ENCODE measurements around the gene NUSAP1.
A peak's percentile ranks its signal among the peaks of the same experiment; 100 is the strongest.

The NUSAP1 gene

GRCh38 chr15:41401904-41402267 lies 69.2 kb downstream of the NUSAP1 start:
- H3K4me1 ChIP-seq (ENCODE audit: control extremely low read depth in 1 of 4, control insufficient read depth in 4 of 4, insufficient read depth in 4 of 4, low read length in 3 of 4), result peaks cover 0 to 15% (median 8%) of the 10 kb centered on the region in 4 experiments
- peak overlapping the region; percentile 78 to 97 (median 95) for H3K4me3 ChIP-seq (ENCODE audit: control insufficient read depth in 1 of 7, extremely low read depth in 1 of 7, insufficient read depth in 4 of 7, low read depth in 2 of 7, low read length in 6 of 7)
- WGBS (ENCODE audit: insufficient coverage), result 0% methylated on average over 4 of the region's 9 CpGs
- H3K27me3 ChIP-seq (replicated peaks in 2 of 5; ENCODE audit: control insufficient read depth in 4 of 5, insufficient read depth in 5 of 5, low read length in 4 of 5), result no peaks in the 10 kb centered on the region
- peak overlapping the region; percentile 87 to 95 for H3K27ac ChIP-seq (ENCODE audit: insufficient read depth in 1 of 2, low read depth in 1 of 2, low read length in 2 of 2, poor library complexity in 1 of 2, severe bottlenecking in 2 of 2)
- no peak for DNase-seq
- ChIA-PET POLR2A (interaction anchor here (0.6 to 0.7 kb wide), 2 partner anchors 11 to 651 kb away, joined by 4 to 5 read pairs; no protein-coding TSS in a partner anchor), CTCF (no interaction called here)
- no peaks in the 10 kb centered on the region for H3K36me3 ChIP-seq (ENCODE audit: control insufficient read depth in 4 of 4, insufficient read depth in 4 of 4, low read length in 3 of 4)
- H3K9me3 ChIP-seq (ENCODE audit: control extremely low read depth in 1 of 5, control insufficient read depth in 4 of 5, insufficient read depth in 2 of 5, low read depth in 1 of 5, low read length in 4 of 5), result no peaks in the 10 kb centered on the region

GRCh38 chr15:41407341-41407740 lies 74.7 kb downstream of the NUSAP1 start:
- DNase-seq, result no peak
- H3K4me1 ChIP-seq (ENCODE audit: control extremely low read depth in 1 of 4, control insufficient read depth in 4 of 4, insufficient read depth in 4 of 4, low read length in 3 of 4), result peaks cover 0 to 21% (median 8%) of the 10 kb centered on the region in 4 experiments
- H3K4me3 ChIP-seq (ENCODE audit: control insufficient read depth in 1 of 7, extremely low read depth in 1 of 7, insufficient read depth in 4 of 7, low read depth in 2 of 7, low read length in 6 of 7), result no peak overlapping the region
- WGBS (ENCODE audit: insufficient coverage), result 96% methylated on average over 5 of the region's 5 CpGs
- no peaks in the 10 kb centered on the region for H3K27me3 ChIP-seq (replicated peaks in 2 of 5; ENCODE audit: control insufficient read depth in 4 of 5, insufficient read depth in 5 of 5, low read length in 4 of 5)
- no peaks in the 10 kb centered on the region for H3K36me3 ChIP-seq (ENCODE audit: control insufficient read depth in 4 of 4, insufficient read depth in 4 of 4, low read length in 3 of 4)
- no peaks in the 10 kb centered on the region for H3K9me3 ChIP-seq (ENCODE audit: control extremely low read depth in 1 of 5, control insufficient read depth in 4 of 5, insufficient read depth in 2 of 5, low read depth in 1 of 5, low read length in 4 of 5)
- ChIA-PET POLR2A (interaction anchor here (0.6 kb wide), 1 partner anchor 21 kb away, joined by 3 read pairs; no protein-coding TSS in a partner anchor), CTCF (no interaction called here)
- no peak overlapping the region for H3K27ac ChIP-seq (ENCODE audit: insufficient read depth in 1 of 2, low read depth in 1 of 2, low read length in 2 of 2, poor library complexity in 1 of 2, severe bottlenecking in 2 of 2)

GRCh38 chr15:41408234-41408641 lies 75.6 kb downstream of the NUSAP1 start:
- CTCF ChIA-PET, result no interaction called here
- Histone ChIP-seq H3K4me3 (ENCODE audit: control insufficient read depth in 1 of 7, extremely low read depth in 1 of 7, insufficient read depth in 4 of 7, low read depth in 2 of 7, low read length in 6 of 7) (no peak overlapping the region), H3K4me1 (ENCODE audit: control extremely low read depth in 1 of 4, control insufficient read depth in 4 of 4, insufficient read depth in 4 of 4, low read length in 3 of 4) (peaks cover 0 to 16% (median 7%) of the 10 kb centered on the region in 4 experiments), H3K36me3 (ENCODE audit: control insufficient read depth in 4 of 4, insufficient read depth in 4 of 4, low read length in 3 of 4) (no peaks in the 10 kb centered on the region), H3K27ac (ENCODE audit: insufficient read depth in 1 of 2, low read depth in 1 of 2, low read length in 2 of 2, poor library complexity in 1 of 2, severe bottlenecking in 2 of 2) (no peak overlapping the region), H3K9me3 (ENCODE audit: control extremely low read depth in 1 of 5, control insufficient read depth in 4 of 5, insufficient read depth in 2 of 5, low read depth in 1 of 5, low read length in 4 of 5) (no peaks in the 10 kb centered on the region), H3K27me3 (replicated peaks in 2 of 5; ENCODE audit: control insufficient read depth in 4 of 5, insufficient read depth in 5 of 5, low read length in 4 of 5) (no peaks in the 10 kb centered on the region)
- DNase-seq, result no peak
- POLR2A ChIA-PET, result no interaction called here
- WGBS (ENCODE audit: insufficient coverage), result 100% methylated on average over 1 of the region's 2 CpGs

GRCh38 chr15:41411031-41411430 lies 78.3 kb downstream of the NUSAP1 start:
- CTCF ChIA-PET, result no interaction called here

GRCh38 chr15:41411441-41411840 lies 78.8 kb downstream of the NUSAP1 start:
- POLR2A ChIA-PET, result no interaction called here
- no peak overlapping the region for H3K4me3 ChIP-seq (ENCODE audit: control insufficient read depth in 1 of 7, extremely low read depth in 1 of 7, insufficient read depth in 4 of 7, low read depth in 2 of 7, low read length in 6 of 7)
- CTCF ChIA-PET, result no interaction called here

More at GRCh38 chr15:41411031-41411430, 78.3 kb downstream of the NUSAP1 start:
- H3K27ac ChIP-seq (ENCODE audit: insufficient read depth in 1 of 2, low read depth in 1 of 2, low read length in 2 of 2, poor library complexity in 1 of 2, severe bottlenecking in 2 of 2), result no peak overlapping the region
- H3K4me1 ChIP-seq (ENCODE audit: control extremely low read depth in 1 of 4, control insufficient read depth in 4 of 4, insufficient read depth in 4 of 4, low read length in 3 of 4), result peaks cover 0 to 16% (median 8%) of the 10 kb centered on the region in 4 experiments
- POLR2A ChIA-PET, result no interaction called here
- H3K4me3 ChIP-seq (ENCODE audit: control insufficient read depth in 1 of 7, extremely low read depth in 1 of 7, insufficient read depth in 4 of 7, low read depth in 2 of 7, low read length in 6 of 7), result no peak overlapping the region
- DNase-seq, result no peak
- no CpG with 5 or more reads among the region's 2 CpGs for WGBS (ENCODE audit: insufficient coverage)
- no peaks in the 10 kb centered on the region for H3K9me3 ChIP-seq (ENCODE audit: control extremely low read depth in 1 of 5, control insufficient read depth in 4 of 5, insufficient read depth in 2 of 5, low read depth in 1 of 5, low read length in 4 of 5)
- H3K27me3 ChIP-seq (replicated peaks in 2 of 5; ENCODE audit: control insufficient read depth in 4 of 5, insufficient read depth in 5 of 5, low read length in 4 of 5), result no peaks in the 10 kb centered on the region
- no peaks in the 10 kb centered on the region for H3K36me3 ChIP-seq (ENCODE audit: control insufficient read depth in 4 of 4, insufficient read depth in 4 of 4, low read length in 3 of 4)

GRCh38 chr15:41416128-41416741 lies 83.6 kb downstream of the NUSAP1 start:
- ChIA-PET CTCF (no interaction called here), POLR2A (no interaction called here)
- no peaks in the 10 kb centered on the region for H3K9me3 ChIP-seq (ENCODE audit: control extremely low read depth in 1 of 5, control insufficient read depth in 4 of 5, insufficient read depth in 2 of 5, low read depth in 1 of 5, low read length in 4 of 5)
- H3K4me1 ChIP-seq (ENCODE audit: control extremely low read depth in 1 of 4, control insufficient read depth in 4 of 4, insufficient read depth in 4 of 4, low read length in 3 of 4), result peaks cover 6 to 30% (median 15%) of the 10 kb centered on the region in 4 experiments
- H3K4me3 ChIP-seq (ENCODE audit: control insufficient read depth in 1 of 7, extremely low read depth in 1 of 7, insufficient read depth in 4 of 7, low read depth in 2 of 7, low read length in 6 of 7), result peak overlapping the region; percentile 92 to 99 (median 96)
- DNase-seq, result no peak
- no peaks in the 10 kb centered on the region for H3K27me3 ChIP-seq (replicated peaks in 2 of 5; ENCODE audit: control insufficient read depth in 4 of 5, insufficient read depth in 5 of 5, low read length in 4 of 5)
- H3K36me3 ChIP-seq (ENCODE audit: control insufficient read depth in 4 of 4, insufficient read depth in 4 of 4, low read length in 3 of 4), result peaks cover 0 to 2% (median 0%) of the 10 kb centered on the region in 4 experiments
- H3K27ac ChIP-seq (ENCODE audit: insufficient read depth in 1 of 2, low read depth in 1 of 2, low read length in 2 of 2, poor library complexity in 1 of 2, severe bottlenecking in 2 of 2), result peak overlapping the region; percentile 58 to 78
- 27% methylated on average over 18 of the region's 20 CpGs for WGBS (ENCODE audit: insufficient coverage)

More at GRCh38 chr15:41411441-41411840, 78.8 kb downstream of the NUSAP1 start:
- 100% methylated on average over 1 of the region's 3 CpGs for WGBS (ENCODE audit: insufficient coverage)
- Histone ChIP-seq H3K27ac (ENCODE audit: insufficient read depth in 1 of 2, low read depth in 1 of 2, low read length in 2 of 2, poor library complexity in 1 of 2, severe bottlenecking in 2 of 2) (no peak overlapping the region), H3K36me3 (ENCODE audit: control insufficient read depth in 4 of 4, insufficient read depth in 4 of 4, low read length in 3 of 4) (no peaks in the 10 kb centered on the region), H3K9me3 (ENCODE audit: control extremely low read depth in 1 of 5, control insufficient read depth in 4 of 5, insufficient read depth in 2 of 5, low read depth in 1 of 5, low read length in 4 of 5) (no peaks in the 10 kb centered on the region), H3K27me3 (replicated peaks in 2 of 5; ENCODE audit: control insufficient read depth in 4 of 5, insufficient read depth in 5 of 5, low read length in 4 of 5) (no peaks in the 10 kb centered on the region), H3K4me1 (ENCODE audit: control extremely low read depth in 1 of 4, control insufficient read depth in 4 of 4, insufficient read depth in 4 of 4, low read length in 3 of 4) (peaks cover 0 to 20% (median 11%) of the 10 kb centered on the region in 4 experiments)
- no peak for DNase-seq

GRCh38 chr15:41416742-41417417 lies 84.2 kb downstream of the NUSAP1 start, which contains the start of gene RTF1:
TSS of gene RTF1 (plus strand) at chr15:41417095. CDS start at chr15:41417116, 21 bp downstream.
- H3K27ac ChIP-seq (ENCODE audit: insufficient read depth in 1 of 2, low read depth in 1 of 2, low read length in 2 of 2, poor library complexity in 1 of 2, severe bottlenecking in 2 of 2), result peak within 1 kb of the TSS; percentile 75 to 87
- under 1% methylated on average over 50 of the region's 74 CpGs for WGBS (ENCODE audit: insufficient coverage)
- H3K4me3 ChIP-seq (ENCODE audit: control insufficient read depth in 1 of 7, extremely low read depth in 1 of 7, insufficient read depth in 4 of 7, low read depth in 2 of 7, low read length in 6 of 7), result peak within 1 kb of the TSS; percentile 92 to 99 (median 96)
- ChIA-PET POLR2A (interaction anchor here (0.6 kb wide), 1 partner anchor 704 kb away, joined by 4 read pairs; no protein-coding TSS in a partner anchor), CTCF (interaction anchor here (0.5 kb wide), 1 partner anchor 32 kb away, joined by 3 read pairs; no protein-coding TSS in a partner anchor)
- H3K4me1 ChIP-seq (ENCODE audit: control extremely low read depth in 1 of 4, control insufficient read depth in 4 of 4, insufficient read depth in 4 of 4, low read length in 3 of 4), result peaks cover 6 to 30% (median 15%) of the 10 kb centered on the region in 4 experiments
- no peaks in the 10 kb centered on the region for H3K27me3 ChIP-seq (replicated peaks in 2 of 5; ENCODE audit: control insufficient read depth in 4 of 5, insufficient read depth in 5 of 5, low read length in 4 of 5)
- peaks cover 0 to 2% (median 0%) of the 10 kb centered on the region in 4 experiments for H3K36me3 ChIP-seq (ENCODE audit: control insufficient read depth in 4 of 4, insufficient read depth in 4 of 4, low read length in 3 of 4)
- no peaks in the 10 kb centered on the region for H3K9me3 ChIP-seq (ENCODE audit: control extremely low read depth in 1 of 5, control insufficient read depth in 4 of 5, insufficient read depth in 2 of 5, low read depth in 1 of 5, low read length in 4 of 5)
- peak; percentile 88 to 93 (median 92) for DNase-seq

Data from common myeloid progenitor, CD34-positive (primary cell).